Measurements from ENCODE around the gene SCNN1G. TPM values are rescaled to one million over a fixed set of nuclear protein-coding genes. Genes with fewer than 3 reads are reported as not detected.

The SCNN1G gene
- total and polyA plus RNA-seq, 2 of the 4 experiments (the other 2 are of a cell fraction), result not detected

DNA sequence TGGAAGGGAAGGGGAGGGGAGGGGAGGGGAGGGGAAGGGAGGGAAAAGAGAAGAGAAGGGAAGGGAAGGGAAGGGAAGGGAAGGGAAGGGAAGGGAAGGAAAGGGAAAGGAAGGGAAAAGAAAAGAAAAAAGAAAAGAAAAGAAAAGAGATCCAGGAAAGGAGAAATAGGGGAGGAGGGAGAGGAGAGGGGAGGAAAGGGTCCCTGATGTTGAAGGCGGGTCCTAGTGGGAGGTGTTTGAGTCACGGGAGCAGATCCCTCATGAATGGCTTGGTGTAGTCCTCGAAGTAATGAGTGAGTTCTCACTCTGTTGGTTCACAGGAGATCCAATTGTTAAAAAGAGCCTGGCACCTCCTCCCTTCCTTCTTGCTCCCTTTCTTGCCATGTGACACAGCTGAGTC lies 26.4 kb upstream of the SCNN1G start:
- no peak overlapping the region for H2BK15ac ChIP-seq (ENCODE audit: low read depth, low read length)
- no peaks in the 10 kb centered on the region for H3K4me1 ChIP-seq (ENCODE audit: control insufficient read depth, insufficient read depth, low read length)
- H2AFZ ChIP-seq (replicated peaks; ENCODE audit: low read length, poor library complexity), result no peak overlapping the region
- 80% methylated on average over 1 of the region's 3 CpGs; no CpG with 5 or more reads in 1 of the 2 experiments for WGBS, 2 experiments (ENCODE audit: extremely low coverage in 2 of 2, insufficient read length in 1 of 2)
- TF ChIP-seq CHD1 (IDR thresholded peaks at IDR 0.05; ENCODE audit: low read depth, low read length) (no peak), NFE2L2 (IDR thresholded peaks at IDR 0.05; ENCODE audit: low read depth, low read length) (no peak), RFX5 (IDR thresholded peaks at IDR 0.05; ENCODE audit: low read depth, low read length) (no peak), SMC3 (IDR thresholded peaks at IDR 0.05; ENCODE audit: low read depth, low read length) (no peak), RCOR1 (IDR thresholded peaks at IDR 0.05; ENCODE audit: insufficient replicate concordance, low read length) (no peak), BHLHE40 (IDR thresholded peaks at IDR 0.05; ENCODE audit: low read depth, low read length) (no peak), FOS (IDR thresholded peaks at IDR 0.05; ENCODE audit: low read depth, low read length) (no peak), CEBPB (IDR thresholded peaks at IDR 0.05; ENCODE audit: low read depth, low read length) (no peak), POLR2A (IDR thresholded peaks at IDR 0.05; ENCODE audit: low read depth, low read length) (no peak), MXI1 (IDR thresholded peaks at IDR 0.05; ENCODE audit: borderline replicate concordance, low read depth, low read length) (no peak), RAD21 (IDR thresholded peaks at IDR 0.05; ENCODE audit: low read length) (no peak), MAFK (IDR thresholded peaks at IDR 0.05; ENCODE audit: low read depth, low read length) (no peak), MAZ (IDR thresholded peaks at IDR 0.05; ENCODE audit: borderline replicate concordance, low read depth, low read length) (no peak)
- TF ChIP-seq, protein P1, sequence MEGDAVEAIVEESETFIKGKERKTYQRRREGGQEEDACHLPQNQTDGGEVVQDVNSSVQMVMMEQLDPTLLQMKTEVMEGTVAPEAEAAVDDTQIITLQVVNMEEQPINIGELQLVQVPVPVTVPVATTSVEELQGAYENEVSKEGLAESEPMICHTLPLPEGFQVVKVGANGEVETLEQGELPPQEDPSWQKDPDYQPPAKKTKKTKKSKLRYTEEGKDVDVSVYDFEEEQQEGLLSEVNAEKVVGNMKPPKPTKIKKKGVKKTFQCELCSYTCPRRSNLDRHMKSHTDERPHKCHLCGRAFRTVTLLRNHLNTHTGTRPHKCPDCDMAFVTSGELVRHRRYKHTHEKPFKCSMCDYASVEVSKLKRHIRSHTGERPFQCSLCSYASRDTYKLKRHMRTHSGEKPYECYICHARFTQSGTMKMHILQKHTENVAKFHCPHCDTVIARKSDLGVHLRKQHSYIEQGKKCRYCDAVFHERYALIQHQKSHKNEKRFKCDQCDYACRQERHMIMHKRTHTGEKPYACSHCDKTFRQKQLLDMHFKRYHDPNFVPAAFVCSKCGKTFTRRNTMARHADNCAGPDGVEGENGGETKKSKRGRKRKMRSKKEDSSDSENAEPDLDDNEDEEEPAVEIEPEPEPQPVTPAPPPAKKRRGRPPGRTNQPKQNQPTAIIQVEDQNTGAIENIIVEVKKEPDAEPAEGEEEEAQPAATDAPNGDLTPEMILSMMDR (conservative IDR thresholded peaks at IDR 0.05; ENCODE audit: low read depth, low read length), result no peak
- TF ChIP-seq, protein P2, sequence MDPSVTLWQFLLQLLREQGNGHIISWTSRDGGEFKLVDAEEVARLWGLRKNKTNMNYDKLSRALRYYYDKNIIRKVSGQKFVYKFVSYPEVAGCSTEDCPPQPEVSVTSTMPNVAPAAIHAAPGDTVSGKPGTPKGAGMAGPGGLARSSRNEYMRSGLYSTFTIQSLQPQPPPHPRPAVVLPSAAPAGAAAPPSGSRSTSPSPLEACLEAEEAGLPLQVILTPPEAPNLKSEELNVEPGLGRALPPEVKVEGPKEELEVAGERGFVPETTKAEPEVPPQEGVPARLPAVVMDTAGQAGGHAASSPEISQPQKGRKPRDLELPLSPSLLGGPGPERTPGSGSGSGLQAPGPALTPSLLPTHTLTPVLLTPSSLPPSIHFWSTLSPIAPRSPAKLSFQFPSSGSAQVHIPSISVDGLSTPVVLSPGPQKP (IDR thresholded peaks at IDR 0.05; ENCODE audit: borderline replicate concordance, low read depth, low read length), result no peak
- TF ChIP-seq, protein P3, sequence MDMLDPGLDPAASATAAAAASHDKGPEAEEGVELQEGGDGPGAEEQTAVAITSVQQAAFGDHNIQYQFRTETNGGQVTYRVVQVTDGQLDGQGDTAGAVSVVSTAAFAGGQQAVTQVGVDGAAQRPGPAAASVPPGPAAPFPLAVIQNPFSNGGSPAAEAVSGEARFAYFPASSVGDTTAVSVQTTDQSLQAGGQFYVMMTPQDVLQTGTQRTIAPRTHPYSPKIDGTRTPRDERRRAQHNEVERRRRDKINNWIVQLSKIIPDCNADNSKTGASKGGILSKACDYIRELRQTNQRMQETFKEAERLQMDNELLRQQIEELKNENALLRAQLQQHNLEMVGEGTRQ (IDR thresholded peaks at IDR 0.05; ENCODE audit: low read depth, low read length), result no peak
- H3K4me3 ChIP-seq (ENCODE audit: insufficient read depth, low read depth, low read length), result no peak overlapping the region
- H2BK20ac ChIP-seq (ENCODE audit: low read depth, low read length), result no peak overlapping the region
- no peak overlapping the region for H2BK5ac ChIP-seq (ENCODE audit: low read depth, low read length, poor library complexity, severe bottlenecking)
- ATAC-seq (ENCODE audit: low read depth) (no peak), DNase-seq (no peak)
- ChIA-PET CTCF (no interaction called here), POLR2A (ENCODE audit: unreplicated experiment) (no interaction called here)
- H3K9me3 ChIP-seq (ENCODE audit: control insufficient read depth, insufficient read depth, low read length), result no peaks in the 10 kb centered on the region
- H4K91ac ChIP-seq (ENCODE audit: insufficient read depth, low read depth, low read length), result no peak overlapping the region
- H3K27me3 ChIP-seq (ENCODE audit: control insufficient read depth, insufficient read depth, low read length), result peaks cover 4% of the 10 kb centered on the region
- H3K4me2 ChIP-seq (ENCODE audit: low read depth, low read length), result no peak overlapping the region
- H3K79me1 ChIP-seq (ENCODE audit: low read depth in 1 of 2, low read length in 2 of 2), result no peaks in the 10 kb centered on the region
- no peak overlapping the region for H3K27ac ChIP-seq (ENCODE audit: insufficient read depth, low read length)
- no peak overlapping the region for H3K18ac ChIP-seq (ENCODE audit: low read depth, low read length)
- intact Hi-C loops (cut with micrococcal nuclease), result no loop called here
- H3K14ac ChIP-seq (replicated peaks; ENCODE audit: low read depth, low read length), result no peak overlapping the region
- H3K9ac ChIP-seq (ENCODE audit: low read depth, low read length), result no peak overlapping the region
- H4K5ac ChIP-seq (ENCODE audit: low read depth, low read length), result no peak overlapping the region
- in situ Hi-C loops (cut with MboI; ENCODE audit: low sequenced_read_pairs), result no loop called here
- no peak overlapping the region for H3K4ac ChIP-seq (ENCODE audit: low read depth, low read length)
- no peaks in the 10 kb centered on the region for H3K9me1 ChIP-seq (ENCODE audit: insufficient read depth, low read length)
- dilution Hi-C loops (cut with HindIII; ENCODE audit: low sequenced_read_pairs, unreplicated experiment), result no loop called here
- no peak overlapping the region for H2AK9ac ChIP-seq (replicated peaks; ENCODE audit: low read depth, low read length, poor library complexity)
- H2AK5ac ChIP-seq (ENCODE audit: low read depth, low read length), result no peak overlapping the region
- H3K36me3 ChIP-seq (ENCODE audit: control insufficient read depth, insufficient read depth, low read length), result no peaks in the 10 kb centered on the region
- H4K8ac ChIP-seq (ENCODE audit: low read depth in 2 of 2, low read length in 2 of 2), result no peak overlapping the region
- no peak overlapping the region for H3K56ac ChIP-seq (ENCODE audit: extremely low read depth, insufficient read depth, low read length)
- BruUV-seq (replicated peaks), result no TSS peak
- H3K23ac ChIP-seq (ENCODE audit: low read depth, low read length), result no peak overlapping the region
- H2BK120ac ChIP-seq (ENCODE audit: low read depth, low read length), result no peak overlapping the region
- H4K20me1 ChIP-seq (ENCODE audit: insufficient read depth, low read length), result no peaks in the 10 kb centered on the region

Measured in IMR-90 (cell line).